Immature natural killer cell (primary cell): ENCODE results near the gene NR4A2. TPM values are rescaled to one million over a fixed set of nuclear protein-coding genes. Genes with fewer than 3 reads are reported as not detected.
A peak's percentile ranks its signal among the peaks of the same experiment; 100 is the strongest.

Experiments used
- DNase-seq, 3 donors: peaks; one replicate each; pipeline ENCODE4 v3.0.0; 2022; ENCODE audit warnings: mixed read lengths in 1 of 3
- H3K27ac Mint-ChIP-seq, 6 donors: one replicate each; pipeline ENCODE4 v1.8.0; 2020; ENCODE audit warnings: mixed read lengths in 6 of 6, mild to moderate bottlenecking in 5 of 6, inconsistent platforms in 4 of 6, moderate library complexity in 3 of 6
- H3K27me3 Mint-ChIP-seq, 3 donors: one replicate each; pipeline ENCODE4 v1.8.0; 2020 to 2021; ENCODE audit warnings: low read depth in 3 of 3, mild to moderate bottlenecking in 3 of 3, mixed read lengths in 3 of 3, moderate library complexity in 3 of 3, inconsistent platforms in 1 of 3
- H3K36me3 Mint-ChIP-seq, 3 donors: one replicate each; pipeline ENCODE4 v1.8.0; 2020; ENCODE audit warnings: mixed read lengths in 3 of 3, inconsistent platforms in 2 of 3, mild to moderate bottlenecking in 2 of 3
- H3K4me1 Mint-ChIP-seq, 2 donors: one replicate each; pipeline ENCODE4 v1.8.0; 2020; ENCODE audit warnings: inconsistent platforms in 2 of 2, mild to moderate bottlenecking in 2 of 2, mixed read lengths in 2 of 2, moderate library complexity in 1 of 2
- H3K4me3 Mint-ChIP-seq, 5 donors: one replicate each; pipeline ENCODE4 v1.8.0; 2020; ENCODE audit warnings: mild to moderate bottlenecking in 5 of 5, mixed read lengths in 5 of 5, inconsistent platforms in 3 of 5, moderate library complexity in 3 of 5
- H3K9me3 Mint-ChIP-seq, 6 donors: one replicate each; pipeline ENCODE4 v1.8.0; 2020; ENCODE audit warnings: mild to moderate bottlenecking in 6 of 6, mixed read lengths in 6 of 6, inconsistent platforms in 4 of 6, moderate library complexity in 3 of 6
- polyA plus RNA-seq, 3 donors: library from polyadenylated mRNA; unstranded; fragments of 300-500 nt; fragmentation: Illumina TruSeq; gene quantifications; one replicate each; pipeline ENCODE4 v1.2.3, GENCODE V29; 2021

NR4A2 gene
- polyA plus RNA-seq, 3 donors from 2014 or later, result 21.0 to 46.7 (median 21.7) TPM

DNA sequence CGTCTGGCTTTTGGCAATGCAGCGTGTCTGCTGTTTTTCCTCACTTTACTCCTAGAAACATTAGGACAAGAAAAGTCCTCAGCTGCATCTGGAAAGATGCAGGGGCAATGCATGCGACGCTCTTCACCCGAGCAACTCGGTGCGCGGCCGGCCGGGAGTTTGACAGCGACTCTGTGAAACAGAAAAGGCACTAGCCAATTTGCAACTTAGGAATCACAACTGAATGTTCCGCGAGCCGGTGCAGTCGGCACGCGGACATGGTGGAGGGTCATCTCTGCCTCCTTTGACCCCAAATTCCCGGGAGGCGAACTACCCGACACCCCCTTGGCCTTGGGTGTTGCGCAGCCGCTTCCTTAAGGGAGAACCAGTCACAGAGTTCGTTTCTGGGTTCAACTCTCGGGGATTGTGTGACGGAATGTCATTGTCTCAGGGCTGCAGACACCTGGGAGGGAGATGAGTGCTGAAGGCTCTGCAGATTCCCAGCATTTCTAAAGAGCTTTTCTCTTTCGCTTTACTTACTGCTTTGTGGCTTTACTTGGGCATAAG is 9.8 kb downstream of the NR4A2 start:
- H3K27me3 Mint-ChIP-seq, result peaks cover 66 to 73% (median 68%) of the 10 kb centered on the region in 3 donors
- H3K36me3 Mint-ChIP-seq, result peaks cover 13 to 24% (median 17%) of the 10 kb centered on the region in 3 donors
- peaks cover 0 to 2% (median 0%) of the 10 kb centered on the region in 6 donors for H3K9me3 Mint-ChIP-seq
- peak in 2 of 3 donors; percentile 22 to 30 for DNase-seq
- H3K4me3 Mint-ChIP-seq, result peak overlapping the region; percentile 76 to 87 (median 80)
- peak overlapping the region in 4 of 6 donors; percentile 20 to 88 (median 58) for H3K27ac Mint-ChIP-seq
- peaks cover 41 to 42% of the 10 kb centered on the region in 2 donors for H3K4me1 Mint-ChIP-seq

DNA sequence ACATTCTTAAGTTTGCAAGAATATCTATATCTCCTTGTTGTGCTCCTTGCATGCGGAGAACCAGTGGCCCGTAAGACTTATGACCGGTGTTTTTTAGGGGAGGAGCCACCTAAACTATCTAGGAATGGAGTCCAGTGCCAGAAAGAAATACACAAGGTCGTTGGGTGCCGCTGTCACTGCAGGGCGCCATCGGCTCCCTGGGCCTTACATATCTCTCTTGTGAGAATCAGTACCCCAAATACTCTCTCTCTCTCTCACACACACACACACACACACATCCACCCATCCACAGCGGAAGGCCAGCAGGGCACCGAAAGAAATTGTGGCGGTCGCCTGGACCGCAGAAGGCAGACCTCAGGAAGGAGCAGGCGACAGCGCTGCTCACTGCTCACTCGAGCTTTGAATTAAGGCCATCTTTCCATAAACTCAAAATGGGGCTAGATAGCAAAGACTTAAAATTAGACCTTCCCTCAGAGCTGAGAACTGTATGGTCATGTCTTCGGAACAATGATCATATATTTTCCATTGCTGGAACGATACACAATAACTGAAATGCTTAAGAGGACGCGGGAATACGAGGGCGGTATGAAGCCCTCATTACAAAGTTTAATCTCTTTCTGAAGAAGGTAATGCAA is 10.4 kb downstream of the NR4A2 start:
- peak overlapping the region; percentile 76 to 87 (median 80) for H3K4me3 Mint-ChIP-seq
- DNase-seq, result peak; percentile 75 to 77 (median 77)
- peaks cover 61 to 69% (median 66%) of the 10 kb centered on the region in 3 donors for H3K27me3 Mint-ChIP-seq
- H3K9me3 Mint-ChIP-seq, result peaks cover 0 to 2% (median 0%) of the 10 kb centered on the region in 6 donors
- H3K4me1 Mint-ChIP-seq, result peaks cover 41 to 42% of the 10 kb centered on the region in 2 donors
- peaks cover 13 to 18% (median 17%) of the 10 kb centered on the region in 3 donors for H3K36me3 Mint-ChIP-seq
- peak overlapping the region in 5 of 6 donors; percentile 13 to 88 (median 84) for H3K27ac Mint-ChIP-seq

DNA sequence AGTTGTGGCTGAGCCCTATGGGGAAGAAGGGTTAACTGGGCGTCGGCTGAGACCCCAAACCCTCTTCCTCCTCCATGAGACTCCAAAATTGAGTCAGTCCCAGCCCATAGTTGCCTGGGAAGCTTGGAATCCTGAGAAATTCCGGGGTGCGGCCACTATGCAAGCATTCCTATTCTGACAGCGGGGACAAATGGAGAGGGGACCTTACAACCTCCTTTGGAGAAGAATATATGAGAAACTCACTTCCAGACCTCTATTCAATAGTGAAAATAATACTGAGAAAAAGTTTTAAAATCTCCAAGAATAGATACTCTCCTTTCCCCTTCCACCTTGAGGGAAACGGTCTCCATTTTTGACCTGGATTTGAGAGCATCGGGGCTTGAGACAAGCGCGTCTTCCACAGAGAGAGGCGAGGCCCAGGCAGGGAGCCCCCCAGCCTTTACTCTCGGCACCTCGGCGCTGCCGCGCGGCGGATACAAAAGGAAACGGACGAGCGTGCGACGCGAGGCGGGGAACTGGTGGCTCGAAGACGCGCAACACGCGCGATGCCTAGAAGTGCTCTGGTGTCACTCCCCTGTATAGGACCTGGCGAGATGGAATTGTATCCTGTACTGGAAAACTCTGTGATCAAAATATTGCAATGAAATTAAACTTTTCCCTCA is 11.1 kb downstream of the NR4A2 start:
- Mint-ChIP-seq H3K4me1 (peaks cover 41 to 42% of the 10 kb centered on the region in 2 donors), H3K4me3 (peak overlapping the region; percentile 76 to 87 (median 80)), H3K27me3 (peaks cover 53 to 64% (median 63%) of the 10 kb centered on the region in 3 donors), H3K36me3 (peaks cover 10 to 12% (median 11%) of the 10 kb centered on the region in 3 donors), H3K9me3 (peaks cover 0 to 2% (median 0%) of the 10 kb centered on the region in 6 donors), H3K27ac (peak overlapping the region in 5 of 6 donors; percentile 16 to 85 (median 61))
- DNase-seq, result peak; percentile 44 to 49 (median 49)

DNA sequence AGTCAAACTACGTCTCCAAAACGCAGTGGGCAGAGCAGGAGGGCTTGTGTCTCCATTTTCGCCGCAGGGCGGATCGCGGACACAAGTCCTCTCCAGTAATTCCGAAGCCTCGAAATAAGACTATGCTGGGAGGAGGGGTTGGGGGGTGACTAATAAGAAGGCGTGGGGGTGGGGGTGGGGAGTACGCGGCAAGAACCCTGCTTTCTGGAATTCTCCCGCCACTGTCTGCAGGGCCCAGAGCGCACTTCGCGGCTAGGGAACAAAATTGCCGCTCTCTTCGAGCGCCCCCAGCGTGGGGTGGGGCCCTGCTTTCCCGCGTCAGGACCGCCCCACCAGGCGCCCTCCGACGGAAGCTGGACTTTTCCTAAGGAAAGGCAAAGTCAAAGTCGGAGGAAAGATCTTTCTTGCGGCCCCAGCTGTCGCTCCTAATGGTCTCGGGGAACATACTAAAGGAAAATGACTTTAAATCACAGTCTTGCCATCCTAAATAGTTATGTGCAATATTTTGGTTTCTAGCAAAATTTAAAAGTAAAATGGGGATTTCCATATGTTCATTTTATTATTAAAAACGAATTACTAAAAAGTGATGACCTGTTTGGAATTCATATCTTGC is 11.9 kb downstream of the NR4A2 start:
- Mint-ChIP-seq H3K36me3 (peaks cover 3 to 5% (median 4%) of the 10 kb centered on the region in 3 donors), H3K27ac (no peak overlapping the region), H3K4me1 (peaks cover 41 to 42% of the 10 kb centered on the region in 2 donors), H3K9me3 (peaks cover 0 to 2% (median 0%) of the 10 kb centered on the region in 6 donors), H3K27me3 (peaks cover 49 to 63% (median 55%) of the 10 kb centered on the region in 3 donors), H3K4me3 (peak overlapping the region; percentile 76 to 87 (median 80))
- no peak for DNase-seq

DNA sequence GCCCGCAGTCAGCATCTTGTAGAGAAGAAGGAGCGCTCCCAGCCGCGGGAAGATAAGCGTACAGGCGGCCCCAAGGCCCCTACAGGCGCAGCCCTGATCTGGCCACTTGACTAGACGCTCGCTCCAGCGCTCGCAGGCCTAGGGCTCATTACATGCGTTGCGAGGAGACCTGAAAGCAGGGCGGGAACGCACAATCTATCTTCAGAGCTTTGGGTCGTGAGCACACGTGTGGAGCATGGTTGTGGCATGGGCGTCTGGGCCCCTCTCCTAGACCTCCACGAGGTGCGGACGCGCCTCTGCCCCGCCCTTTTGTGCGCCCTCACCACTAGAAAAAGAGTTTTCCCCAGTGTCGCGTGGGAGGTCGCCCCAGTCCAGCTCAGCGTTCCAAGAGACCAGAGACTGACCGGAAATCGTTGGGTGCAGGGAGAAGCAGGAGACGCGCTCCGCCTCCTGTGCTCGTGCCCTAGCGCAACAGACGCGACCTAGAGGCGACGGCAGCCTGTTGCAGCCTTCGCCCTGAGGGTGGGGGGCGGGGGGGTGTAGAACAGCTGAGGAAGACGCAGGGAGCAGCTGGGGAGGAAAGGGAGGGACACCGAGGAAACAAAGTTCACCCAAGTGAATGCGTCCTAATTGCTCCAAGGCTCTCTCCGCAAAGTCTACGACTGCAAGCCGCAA is 12.6 kb downstream of the NR4A2 start:
- peak in 2 of 3 donors; percentile 7 to 13 for DNase-seq
- peak overlapping the region; percentile 42 to 87 (median 71) for H3K4me3 Mint-ChIP-seq
- H3K27me3 Mint-ChIP-seq, result peaks cover 46 to 57% (median 48%) of the 10 kb centered on the region in 3 donors
- peaks cover 41 to 42% of the 10 kb centered on the region in 2 donors for H3K4me1 Mint-ChIP-seq
- H3K27ac Mint-ChIP-seq, result no peak overlapping the region
- H3K36me3 Mint-ChIP-seq, result no peaks in the 10 kb centered on the region
- no peaks in the 10 kb centered on the region for H3K9me3 Mint-ChIP-seq

- Mint-ChIP-seq H3K4me1 (peaks cover 33% of the 10 kb centered on the region in 2 donors), H3K9me3 (no peaks in the 10 kb centered on the region), H3K27ac (no peak overlapping the region), H3K36me3 (no peaks in the 10 kb centered on the region), H3K27me3 (peaks cover 36 to 48% (median 44%) of the 10 kb centered on the region in 3 donors), H3K4me3 (no peak overlapping the region)
- DNase-seq, result no peak
Observed at GRCh38 chr2:156317631-156318030, 14.9 kb downstream of the NR4A2 start.

- no peaks in the 10 kb centered on the region for H3K9me3 Mint-ChIP-seq
- H3K27ac Mint-ChIP-seq, result no peak overlapping the region
- H3K4me3 Mint-ChIP-seq, result no peak overlapping the region
- peaks cover 9 to 13% (median 13%) of the 10 kb centered on the region in 3 donors for H3K27me3 Mint-ChIP-seq
- H3K4me1 Mint-ChIP-seq, result no peaks in the 10 kb centered on the region
- DNase-seq, result no peak
- H3K36me3 Mint-ChIP-seq, result no peaks in the 10 kb centered on the region
Observed at GRCh38 chr2:156311976-156312375, 20.5 kb downstream of the NR4A2 start.

DNA sequence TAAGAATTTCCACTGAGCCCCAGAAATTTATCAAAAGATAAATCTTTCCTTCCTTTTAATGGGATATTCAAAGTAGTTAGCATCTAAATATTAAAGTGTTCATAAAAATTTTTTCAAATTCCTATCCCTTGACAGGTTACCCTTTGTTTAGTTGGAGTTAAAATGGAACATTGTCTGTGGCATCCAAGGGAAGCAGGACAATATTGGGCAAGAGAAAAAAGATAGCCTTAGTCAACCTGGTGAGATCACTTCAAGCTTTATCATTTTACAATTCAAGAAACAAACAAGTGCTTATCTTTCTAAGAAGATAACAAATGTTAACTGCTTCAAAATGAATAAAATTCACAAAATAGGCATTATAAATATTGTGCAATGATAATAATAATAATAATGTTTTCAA is 21.7 kb downstream of the NR4A2 start:
- H3K27ac Mint-ChIP-seq, result no peak overlapping the region
- no peak for DNase-seq
- no peak overlapping the region for H3K4me3 Mint-ChIP-seq
- no peaks in the 10 kb centered on the region for H3K4me1 Mint-ChIP-seq
- H3K27me3 Mint-ChIP-seq, result peaks cover 6 to 20% (median 11%) of the 10 kb centered on the region in 3 donors
- H3K9me3 Mint-ChIP-seq, result no peaks in the 10 kb centered on the region
- no peaks in the 10 kb centered on the region for H3K36me3 Mint-ChIP-seq

- H3K27ac Mint-ChIP-seq, result no peak overlapping the region
- H3K4me3 Mint-ChIP-seq, result no peak overlapping the region
- no peak for DNase-seq
- H3K9me3 Mint-ChIP-seq, result no peaks in the 10 kb centered on the region
- no peaks in the 10 kb centered on the region for H3K36me3 Mint-ChIP-seq
- peaks cover 6 to 20% (median 15%) of the 10 kb centered on the region in 3 donors for H3K27me3 Mint-ChIP-seq
- no peaks in the 10 kb centered on the region for H3K4me1 Mint-ChIP-seq
Observed at GRCh38 chr2:156309917-156310316, 22.6 kb downstream of the NR4A2 start.

DNA sequence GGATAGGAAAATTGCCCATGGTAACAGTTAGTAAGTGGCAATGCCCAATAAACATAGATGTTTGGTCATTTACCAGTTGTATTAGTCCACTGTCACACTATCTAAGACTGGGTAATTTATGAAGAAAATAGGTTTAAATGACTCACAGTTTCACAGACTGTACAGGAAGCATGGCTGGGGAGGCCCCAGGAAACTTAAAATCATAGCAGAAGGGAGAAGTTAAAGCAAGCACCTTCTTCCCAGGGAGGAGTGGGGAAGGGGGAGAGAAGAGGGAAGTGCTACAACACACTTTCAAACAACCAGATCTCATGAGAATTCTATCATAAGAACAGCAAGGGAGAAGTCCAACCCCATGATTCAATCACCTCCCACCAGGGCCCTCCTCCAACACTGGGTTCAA is 23.4 kb downstream of the NR4A2 start:
- Mint-ChIP-seq H3K9me3 (no peaks in the 10 kb centered on the region), H3K27ac (no peak overlapping the region), H3K4me1 (no peaks in the 10 kb centered on the region), H3K27me3 (peaks cover 6 to 20% (median 18%) of the 10 kb centered on the region in 3 donors), H3K36me3 (no peaks in the 10 kb centered on the region), H3K4me3 (no peak overlapping the region)
- DNase-seq, result no peak

DNA sequence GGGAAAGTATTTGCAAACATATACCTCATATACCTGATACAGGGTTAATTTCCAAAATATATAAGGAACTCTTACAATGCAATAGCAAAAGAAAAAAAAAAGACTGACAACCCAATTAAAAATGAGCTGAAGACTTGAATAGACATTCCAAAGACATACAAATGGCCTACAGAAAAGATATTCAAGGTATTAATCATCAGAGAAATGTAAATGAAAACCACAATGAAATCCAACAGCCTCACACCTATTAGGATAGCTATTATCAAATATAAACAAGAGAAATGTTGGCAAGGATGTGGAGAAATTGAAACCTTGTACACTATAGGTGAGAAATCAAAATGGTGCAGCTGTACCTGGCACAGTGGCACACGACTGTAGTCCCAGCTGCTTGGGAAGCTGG is 25.7 kb downstream of the NR4A2 start:
- H3K27ac Mint-ChIP-seq, result no peak overlapping the region
- DNase-seq, result no peak
- H3K27me3 Mint-ChIP-seq, result peaks cover 6 to 14% (median 13%) of the 10 kb centered on the region in 3 donors
- no peak overlapping the region for H3K4me3 Mint-ChIP-seq
- no peaks in the 10 kb centered on the region for H3K4me1 Mint-ChIP-seq
- H3K9me3 Mint-ChIP-seq, result no peaks in the 10 kb centered on the region
- peaks cover 0 to 4% (median 0%) of the 10 kb centered on the region in 3 donors for H3K36me3 Mint-ChIP-seq

- Mint-ChIP-seq H3K27ac (no peak overlapping the region), H3K36me3 (peaks cover 0 to 4% (median under 1%) of the 10 kb centered on the region in 3 donors), H3K4me3 (no peak overlapping the region), H3K4me1 (no peaks in the 10 kb centered on the region), H3K27me3 (peaks cover 5 to 16% (median 12%) of the 10 kb centered on the region in 3 donors), H3K9me3 (peaks cover 0 to 2% (median under 1%) of the 10 kb centered on the region in 6 donors)
- no peak for DNase-seq
Observed at GRCh38 chr2:156305121-156305520, 27.4 kb downstream of the NR4A2 start.

DNA sequence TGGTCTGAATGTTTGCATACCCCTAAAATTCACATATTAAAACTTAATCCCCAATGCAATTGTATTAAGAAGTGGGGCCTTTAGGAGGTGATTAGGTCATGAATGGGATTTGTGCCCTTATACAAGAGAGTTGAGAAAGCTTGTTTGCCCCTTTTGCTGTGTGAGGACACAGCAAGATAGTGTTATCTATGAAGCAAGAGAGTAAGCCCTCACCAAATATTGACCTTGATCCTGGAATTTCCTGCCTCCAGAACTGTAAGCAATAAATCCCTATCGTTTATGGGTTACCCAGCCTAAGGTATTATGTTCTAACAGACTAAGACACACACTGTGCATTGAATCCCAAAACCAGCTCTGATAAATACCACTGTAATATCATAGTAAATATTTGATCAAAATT is 32.2 kb downstream of the NR4A2 start:
- H3K4me1 Mint-ChIP-seq, result no peaks in the 10 kb centered on the region
- H3K9me3 Mint-ChIP-seq, result peaks cover 2 to 11% (median 5%) of the 10 kb centered on the region in 6 donors
- peaks cover 0 to 9% (median 4%) of the 10 kb centered on the region in 3 donors for H3K36me3 Mint-ChIP-seq
- H3K27me3 Mint-ChIP-seq, result peaks cover 8 to 21% (median 10%) of the 10 kb centered on the region in 3 donors
- DNase-seq, result no peak
- no peak overlapping the region for H3K4me3 Mint-ChIP-seq
- no peak overlapping the region for H3K27ac Mint-ChIP-seq
